Measurements from ENCODE around the gene IRGM.

Gene IRGM

DNA sequence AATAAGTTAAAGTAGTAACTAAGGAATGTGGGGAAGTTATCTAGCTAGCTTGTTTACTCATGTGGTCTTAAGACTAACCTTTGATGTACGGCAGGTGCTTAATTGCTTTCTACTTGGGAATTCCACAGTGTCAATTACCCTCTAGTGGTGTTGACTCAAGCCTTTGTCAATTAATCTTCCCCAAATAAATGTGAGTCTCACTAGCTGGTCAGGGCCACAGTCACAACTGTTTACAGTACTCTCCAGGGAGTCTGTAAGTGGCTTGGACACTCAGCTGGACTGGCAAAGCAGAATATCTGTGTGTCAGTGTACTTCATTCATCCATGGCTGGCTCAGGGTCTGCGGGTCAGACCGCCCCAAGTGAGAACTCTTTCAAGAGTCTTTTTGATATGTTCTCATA is 37.0 kb upstream of the IRGM start:
- no peaks in the 10 kb centered on the region for H3F3A ChIP-seq (ENCODE audit: insufficient read depth, low read length)
- H3K27me3 ChIP-seq (replicated peaks; ENCODE audit: insufficient read depth, low read length): no peaks in the 10 kb centered on the region
- no peaks in the 10 kb centered on the region for H3K4me1 ChIP-seq (ENCODE audit: low read length)
- no peak for DNase-seq
- no peak overlapping the region for H2AFZ ChIP-seq (ENCODE audit: low read length)
- H3K4me2 ChIP-seq (ENCODE audit: low read depth, low read length): no peak overlapping the region
- H4K20me1 ChIP-seq (ENCODE audit: insufficient read depth, low read length): no peaks in the 10 kb centered on the region
- no peak overlapping the region for H3K27ac ChIP-seq (ENCODE audit: low read length)
- TF ChIP-seq, protein P1, sequence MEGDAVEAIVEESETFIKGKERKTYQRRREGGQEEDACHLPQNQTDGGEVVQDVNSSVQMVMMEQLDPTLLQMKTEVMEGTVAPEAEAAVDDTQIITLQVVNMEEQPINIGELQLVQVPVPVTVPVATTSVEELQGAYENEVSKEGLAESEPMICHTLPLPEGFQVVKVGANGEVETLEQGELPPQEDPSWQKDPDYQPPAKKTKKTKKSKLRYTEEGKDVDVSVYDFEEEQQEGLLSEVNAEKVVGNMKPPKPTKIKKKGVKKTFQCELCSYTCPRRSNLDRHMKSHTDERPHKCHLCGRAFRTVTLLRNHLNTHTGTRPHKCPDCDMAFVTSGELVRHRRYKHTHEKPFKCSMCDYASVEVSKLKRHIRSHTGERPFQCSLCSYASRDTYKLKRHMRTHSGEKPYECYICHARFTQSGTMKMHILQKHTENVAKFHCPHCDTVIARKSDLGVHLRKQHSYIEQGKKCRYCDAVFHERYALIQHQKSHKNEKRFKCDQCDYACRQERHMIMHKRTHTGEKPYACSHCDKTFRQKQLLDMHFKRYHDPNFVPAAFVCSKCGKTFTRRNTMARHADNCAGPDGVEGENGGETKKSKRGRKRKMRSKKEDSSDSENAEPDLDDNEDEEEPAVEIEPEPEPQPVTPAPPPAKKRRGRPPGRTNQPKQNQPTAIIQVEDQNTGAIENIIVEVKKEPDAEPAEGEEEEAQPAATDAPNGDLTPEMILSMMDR (IDR thresholded peaks at IDR 0.05; ENCODE audit: low read length): no peak
- no peak for TF ChIP-seq EZH2phosphoT487 (IDR thresholded peaks at IDR 0.05; ENCODE audit: low read length)
- TF ChIP-seq EZH2 (optimal IDR thresholded peaks at IDR 0.05; ENCODE audit: low read depth, low read length): no peak
- no peaks in the 10 kb centered on the region for H3K9me2 ChIP-seq (replicated peaks; ENCODE audit: insufficient read depth, low read length)
- H3K4me3 ChIP-seq (ENCODE audit: low read length): no peak overlapping the region
- no peak overlapping the region for H3K9ac ChIP-seq (ENCODE audit: low read length)
- no peaks in the 10 kb centered on the region for H3K9me3 ChIP-seq (replicated peaks; ENCODE audit: insufficient read depth, low read length)
- H3K79me2 ChIP-seq (ENCODE audit: low read length): no peaks in the 10 kb centered on the region
- H3K36me3 ChIP-seq (replicated peaks; ENCODE audit: insufficient read depth, low read length): no peaks in the 10 kb centered on the region

DNA sequence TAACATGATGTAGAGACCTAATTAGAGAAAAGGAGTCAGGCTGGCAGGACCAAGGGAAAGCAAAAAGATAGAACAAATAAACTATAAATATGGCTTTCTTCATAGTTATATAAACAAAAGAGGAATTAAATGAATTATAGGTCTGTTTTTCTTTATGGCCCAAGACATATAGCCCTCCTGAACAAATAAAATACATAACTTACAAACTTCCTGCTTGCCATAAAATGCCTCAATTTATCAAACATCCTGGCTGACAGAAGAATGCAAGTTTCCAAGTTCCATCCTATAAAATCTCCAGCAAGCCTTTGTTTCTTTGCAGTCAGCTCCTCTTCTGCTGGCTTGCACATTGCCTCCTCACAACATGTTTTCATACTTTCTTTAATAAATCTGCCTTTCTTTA is 31.3 kb upstream of the IRGM start:
- H3K27me3 ChIP-seq (replicated peaks; ENCODE audit: insufficient read depth, low read length): no peaks in the 10 kb centered on the region

DNA sequence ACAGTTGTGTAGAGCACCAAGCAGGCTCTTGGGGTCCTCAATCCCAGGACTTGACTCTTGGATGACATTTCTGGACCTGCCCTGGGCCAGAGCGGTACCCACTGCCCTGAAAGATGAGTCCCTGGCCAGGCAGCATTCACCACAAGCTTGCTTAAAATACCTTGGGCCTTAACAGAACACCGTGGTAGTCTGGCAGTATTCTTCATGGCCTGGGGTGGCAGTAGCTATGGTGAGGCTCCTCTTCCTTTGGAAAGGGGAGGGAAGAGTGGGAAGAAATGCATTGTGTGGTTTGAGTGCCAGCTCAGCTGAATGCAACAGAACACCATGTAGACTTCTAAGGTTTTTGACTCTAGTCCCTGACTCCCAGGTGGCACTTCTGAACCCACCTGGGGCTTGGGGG is 29.4 kb upstream of the IRGM start:
- Histone ChIP-seq H3K79me2 (ENCODE audit: low read length) (no peaks in the 10 kb centered on the region), H3K27me3 (replicated peaks; ENCODE audit: insufficient read depth, low read length) (no peaks in the 10 kb centered on the region), H3K9me3 (replicated peaks; ENCODE audit: insufficient read depth, low read length) (no peaks in the 10 kb centered on the region), H3K36me3 (replicated peaks; ENCODE audit: insufficient read depth, low read length) (no peaks in the 10 kb centered on the region), H3K27ac (ENCODE audit: low read length) (no peak overlapping the region), H4K20me1 (ENCODE audit: insufficient read depth, low read length) (no peaks in the 10 kb centered on the region), H3K9me2 (replicated peaks; ENCODE audit: insufficient read depth, low read length) (no peaks in the 10 kb centered on the region), H3K4me3 (ENCODE audit: low read length) (no peak overlapping the region), H3F3A (ENCODE audit: insufficient read depth, low read length) (no peaks in the 10 kb centered on the region), H3K4me2 (ENCODE audit: low read depth, low read length) (no peak overlapping the region), H2AFZ (ENCODE audit: low read length) (no peak overlapping the region), H3K4me1 (ENCODE audit: low read length) (no peaks in the 10 kb centered on the region), H3K9ac (ENCODE audit: low read length) (no peak overlapping the region)
- TF ChIP-seq EZH2phosphoT487 (IDR thresholded peaks at IDR 0.05; ENCODE audit: low read length) (no peak), EZH2 (optimal IDR thresholded peaks at IDR 0.05; ENCODE audit: low read depth, low read length) (no peak)
- TF ChIP-seq, protein P1 (IDR thresholded peaks at IDR 0.05; ENCODE audit: low read length): no peak
- DNase-seq: no peak

More for the DNA sequence above, 31.3 kb upstream of the IRGM start:
- Histone ChIP-seq H3K27ac (ENCODE audit: low read length) (no peak overlapping the region), H3K4me3 (ENCODE audit: low read length) (no peak overlapping the region), H4K20me1 (ENCODE audit: insufficient read depth, low read length) (no peaks in the 10 kb centered on the region), H3K4me2 (ENCODE audit: low read depth, low read length) (no peak overlapping the region), H3K9me2 (replicated peaks; ENCODE audit: insufficient read depth, low read length) (no peaks in the 10 kb centered on the region), H3K4me1 (ENCODE audit: low read length) (no peaks in the 10 kb centered on the region), H3K9ac (ENCODE audit: low read length) (no peak overlapping the region), H3K79me2 (ENCODE audit: low read length) (no peaks in the 10 kb centered on the region), H3F3A (ENCODE audit: insufficient read depth, low read length) (no peaks in the 10 kb centered on the region), H3K36me3 (replicated peaks; ENCODE audit: insufficient read depth, low read length) (no peaks in the 10 kb centered on the region), H2AFZ (ENCODE audit: low read length) (no peak overlapping the region), H3K9me3 (replicated peaks; ENCODE audit: insufficient read depth, low read length) (no peaks in the 10 kb centered on the region)
- no peak for DNase-seq
- TF ChIP-seq, protein P1 (IDR thresholded peaks at IDR 0.05; ENCODE audit: low read length): no peak
- no peak for TF ChIP-seq EZH2 (optimal IDR thresholded peaks at IDR 0.05; ENCODE audit: low read depth, low read length)
- TF ChIP-seq EZH2phosphoT487 (IDR thresholded peaks at IDR 0.05; ENCODE audit: low read length): no peak

Data from MM.1S (cell line).